ENCODE measurements around the gene ANKRD9. TPM values are rescaled to one million over a fixed set of nuclear protein-coding genes. Genes with fewer than 3 reads are reported as not detected.

ANKRD9 gene
- total and polyA plus RNA-seq, 9 of the 15 experiments (the other 6 are each of a cell fraction or from before 2014, with no cell fraction given): 0.04 to 32.9 (median 5.3) TPM

DNA sequence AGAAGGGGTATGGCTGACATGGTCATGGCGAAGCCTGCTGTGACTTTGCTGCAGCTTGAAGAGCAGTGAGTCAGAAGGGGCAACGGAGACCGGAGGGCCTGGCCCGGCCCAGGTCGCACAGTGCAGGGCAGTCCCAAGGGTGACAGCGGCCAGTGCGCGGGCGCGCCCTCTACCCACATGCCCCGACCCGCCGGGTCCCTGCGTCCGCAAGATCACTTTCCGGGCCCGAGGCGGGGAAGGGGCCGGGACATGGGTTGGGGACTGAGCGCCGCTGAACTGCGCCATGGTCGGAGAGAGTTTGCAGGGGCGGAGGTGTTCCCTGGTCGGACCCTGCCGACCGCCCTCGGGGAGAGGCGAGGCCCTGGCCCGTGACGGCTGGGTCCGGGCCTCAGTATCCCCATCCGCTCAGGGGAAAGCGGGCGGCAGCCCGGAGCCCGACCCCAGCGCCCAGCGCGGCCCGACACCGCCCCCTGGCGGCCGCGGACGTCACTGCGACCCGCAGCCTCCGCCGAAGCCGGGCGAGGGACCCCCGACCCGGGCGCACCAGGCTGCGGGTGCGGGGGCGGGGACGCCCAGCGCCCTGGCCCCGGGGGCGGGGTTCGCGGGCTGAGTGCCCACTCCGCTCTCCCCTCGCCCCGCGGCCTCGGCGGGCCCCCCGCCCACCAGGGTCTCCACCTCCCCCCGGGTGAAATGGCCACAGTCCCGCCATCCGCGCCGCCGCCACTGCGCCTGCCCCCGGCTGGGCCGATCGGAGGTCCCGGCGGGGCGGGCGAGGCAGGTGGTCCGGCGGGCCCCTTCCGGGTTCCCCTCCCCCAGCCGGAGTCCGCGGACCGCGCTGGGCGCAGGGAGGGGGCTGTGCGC is 7.2 kb upstream of the ANKRD9 start (continued):
- TF ChIP-seq, protein P1, sequence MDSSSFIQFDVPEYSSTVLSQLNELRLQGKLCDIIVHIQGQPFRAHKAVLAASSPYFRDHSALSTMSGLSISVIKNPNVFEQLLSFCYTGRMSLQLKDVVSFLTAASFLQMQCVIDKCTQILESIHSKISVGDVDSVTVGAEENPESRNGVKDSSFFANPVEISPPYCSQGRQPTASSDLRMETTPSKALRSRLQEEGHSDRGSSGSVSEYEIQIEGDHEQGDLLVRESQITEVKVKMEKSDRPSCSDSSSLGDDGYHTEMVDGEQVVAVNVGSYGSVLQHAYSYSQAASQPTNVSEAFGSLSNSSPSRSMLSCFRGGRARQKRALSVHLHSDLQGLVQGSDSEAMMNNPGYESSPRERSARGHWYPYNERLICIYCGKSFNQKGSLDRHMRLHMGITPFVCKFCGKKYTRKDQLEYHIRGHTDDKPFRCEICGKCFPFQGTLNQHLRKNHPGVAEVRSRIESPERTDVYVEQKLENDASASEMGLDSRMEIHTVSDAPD (CRISPR knock-in tag; IDR thresholded peaks at IDR 0.05): no peak
- TF ChIP-seq ZNF583 (CRISPR knock-in tag; IDR thresholded peaks at IDR 0.05): no peak
- no peak for TF ChIP-seq XRCC4 (IDR thresholded peaks at IDR 0.05; ENCODE audit: extremely low read depth, insufficient read depth, insufficient read length)
- TF ChIP-seq ZNF764 (CRISPR knock-in tag; IDR thresholded peaks at IDR 0.05; ENCODE audit: low read depth): no peak
- TF ChIP-seq SMARCB1 (IDR thresholded peaks at IDR 0.05; ENCODE audit: insufficient read length, low read depth): no peak
- no peak for TF ChIP-seq RFX5 (IDR thresholded peaks at IDR 0.05; ENCODE audit: low read depth, low read length)
- no peak for TF ChIP-seq ZNF75A (CRISPR knock-in tag; IDR thresholded peaks at IDR 0.05)
- TF ChIP-seq HDAC6 (IDR thresholded peaks at IDR 0.05; ENCODE audit: low read depth, low read length): no peak
- no peak for TF ChIP-seq ARID1B (IDR thresholded peaks at IDR 0.05)
- TF ChIP-seq SIN3B (IDR thresholded peaks at IDR 0.05; ENCODE audit: low read depth): no peak
- TF ChIP-seq CBX8 (IDR thresholded peaks at IDR 0.05; ENCODE audit: borderline replicate concordance, extremely low read depth, low read depth, low read length, poor library complexity, severe bottlenecking): no peak
- peak; percentile 36; the same call in 1 of the 2 replicates for TF ChIP-seq MTA3 (IDR thresholded peaks at IDR 0.05; ENCODE audit: borderline replicate concordance)
- TF ChIP-seq MIER1 (IDR thresholded peaks at IDR 0.05; ENCODE audit: low read depth): no peak
- TF ChIP-seq FOXK2 (conservative IDR thresholded peaks at IDR 0.05 in 1 of 2, IDR thresholded peaks at IDR 0.05 in 1 of 2; ENCODE audit: low read depth in 2 of 2): no peak
- TF ChIP-seq NFXL1 (CRISPR knock-in tag; IDR thresholded peaks at IDR 0.05): no peak
- TF ChIP-seq CCNT2 (IDR thresholded peaks at IDR 0.05; ENCODE audit: borderline replicate concordance, extremely low read depth, insufficient read length, low read depth, low read length): peak; percentile 63
- no peak for TF ChIP-seq COPS2 (conservative IDR thresholded peaks at IDR 0.05)
- no peak for TF ChIP-seq ZNF140 (CRISPR knock-in tag; IDR thresholded peaks at IDR 0.05)
- TF ChIP-seq, protein P2, sequence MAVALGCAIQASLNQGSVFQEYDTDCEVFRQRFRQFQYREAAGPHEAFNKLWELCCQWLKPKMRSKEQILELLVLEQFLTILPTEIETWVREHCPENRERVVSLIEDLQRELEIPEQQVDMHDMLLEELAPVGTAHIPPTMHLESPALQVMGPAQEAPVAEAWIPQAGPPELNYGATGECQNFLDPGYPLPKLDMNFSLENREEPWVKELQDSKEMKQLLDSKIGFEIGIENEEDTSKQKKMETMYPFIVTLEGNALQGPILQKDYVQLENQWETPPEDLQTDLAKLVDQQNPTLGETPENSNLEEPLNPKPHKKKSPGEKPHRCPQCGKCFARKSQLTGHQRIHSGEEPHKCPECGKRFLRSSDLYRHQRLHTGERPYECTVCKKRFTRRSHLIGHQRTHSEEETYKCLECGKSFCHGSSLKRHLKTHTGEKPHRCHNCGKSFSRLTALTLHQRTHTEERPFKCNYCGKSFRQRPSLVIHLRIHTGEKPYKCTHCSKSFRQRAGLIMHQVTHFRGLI (CRISPR knock-in tag; IDR thresholded peaks at IDR 0.05): no peak
